ENCODE data around the gene GGCT. TPM values are rescaled to one million over a fixed set of nuclear protein-coding genes. Genes with fewer than 3 reads are reported as not detected.

Gene GGCT
- polyA plus RNA-seq, 3 donors = 7.6 to 18.1 (median 10.7) TPM

- Histone ChIP-seq H3K27ac (ENCODE audit: low read depth in 1 of 2, low read length in 2 of 2) (no peak overlapping the region), H2AFZ (ENCODE audit: insufficient read depth, low read depth, low read length, poor library complexity, severe bottlenecking) (no peak overlapping the region), H3K4me1 (ENCODE audit: control insufficient read depth in 1 of 2, insufficient read depth in 2 of 2, low read length in 2 of 2) (peaks cover 16 to 21% of the 10 kb centered on the region in 2 donors), H3K36me3 (replicated peaks in 1 of 2; ENCODE audit: control insufficient read depth in 1 of 2, insufficient read depth in 2 of 2, low read length in 2 of 2) (peaks cover 34 to 52% of the 10 kb centered on the region in 2 donors), H3K9ac (ENCODE audit: insufficient read depth, low read length, poor library complexity, severe bottlenecking) (no peak overlapping the region), H3K9me3 (replicated peaks in 1 of 2; ENCODE audit: control insufficient read depth in 1 of 2, insufficient read depth in 1 of 2, low read length in 2 of 2) (no peaks in the 10 kb centered on the region), H3K4me2 (replicated peaks; ENCODE audit: extremely low read depth, low read length, poor library complexity, severe bottlenecking) (no peak overlapping the region), H3K79me2 (ENCODE audit: insufficient read depth, low read length) (no peaks in the 10 kb centered on the region), H3K4me3 (replicated peaks in 1 of 3; ENCODE audit: low read depth in 2 of 3, low read length in 3 of 3) (no peak overlapping the region), H3K27me3 (ENCODE audit: control insufficient read depth in 2 of 2, insufficient read depth in 2 of 2, low read length in 2 of 2) (no peaks in the 10 kb centered on the region), H4K20me1 (ENCODE audit: insufficient read depth, low read length) (peaks cover 3% of the 10 kb centered on the region)
- H3K36me3 Mint-ChIP-seq = peaks cover 28 to 35% of the 10 kb centered on the region in 2 donors
- H3K4me1 Mint-ChIP-seq = peaks cover 22% of the 10 kb centered on the region
- no peak for DNase-seq
- peak overlapping the region in 3 of 7 donors; percentile 30 to 64 (median 63) for H3K27ac Mint-ChIP-seq
- no peaks in the 10 kb centered on the region for H3K9me3 Mint-ChIP-seq
- peaks cover 0 to 3% (median 1%) of the 10 kb centered on the region in 3 donors for H3K27me3 Mint-ChIP-seq (ENCODE audit: low read depth in 3 of 3)
- intact Hi-C loops (cut with micrococcal nuclease) = no loop called here
- TF ChIP-seq CTCF (IDR thresholded peaks at IDR 0.05) = no peak
- no peak overlapping the region for H3K4me3 Mint-ChIP-seq
Observed at GRCh38 chr7:30553141-30553540, 48.5 kb upstream of the GGCT start.

GRCh38 chr7:30552330-30552729 is 47.7 kb upstream of the GGCT start:
- H3K9me3 Mint-ChIP-seq = no peaks in the 10 kb centered on the region
- H3K27me3 Mint-ChIP-seq (ENCODE audit: low read depth in 3 of 3) = peaks cover 0 to 3% (median 1%) of the 10 kb centered on the region in 3 donors
- no peaks in the 10 kb centered on the region for H3K9me3 ChIP-seq (replicated peaks in 1 of 2; ENCODE audit: control insufficient read depth in 1 of 2, insufficient read depth in 1 of 2, low read length in 2 of 2)
- peaks cover 22% of the 10 kb centered on the region for H3K4me1 Mint-ChIP-seq
- H3K79me2 ChIP-seq (ENCODE audit: insufficient read depth, low read length) = no peaks in the 10 kb centered on the region
- H3K27ac Mint-ChIP-seq = peak overlapping the region in 2 of 7 donors; percentile 17 to 22
- intact Hi-C loops (cut with micrococcal nuclease) = no loop called here
- H2AFZ ChIP-seq (ENCODE audit: insufficient read depth, low read depth, low read length, poor library complexity, severe bottlenecking) = no peak overlapping the region
- no CpG with 5 or more reads among the region's 1 CpG for WGBS (ENCODE audit: insufficient coverage)
- H3K4me3 Mint-ChIP-seq = no peak overlapping the region
- H3K36me3 Mint-ChIP-seq = peaks cover 30 to 36% of the 10 kb centered on the region in 2 donors
- peaks cover 3% of the 10 kb centered on the region for H4K20me1 ChIP-seq (ENCODE audit: insufficient read depth, low read length)
- H3K27ac ChIP-seq (ENCODE audit: low read depth in 1 of 2, low read length in 2 of 2) = no peak overlapping the region
- peaks cover 37 to 54% of the 10 kb centered on the region in 2 donors for H3K36me3 ChIP-seq (replicated peaks in 1 of 2; ENCODE audit: control insufficient read depth in 1 of 2, insufficient read depth in 2 of 2, low read length in 2 of 2)
- no peak for DNase-seq
- no peak overlapping the region for H3K9ac ChIP-seq (ENCODE audit: insufficient read depth, low read length, poor library complexity, severe bottlenecking)
- no peak overlapping the region for H3K4me2 ChIP-seq (replicated peaks; ENCODE audit: extremely low read depth, low read length, poor library complexity, severe bottlenecking)
- H3K4me3 ChIP-seq (replicated peaks in 1 of 3; ENCODE audit: low read depth in 2 of 3, low read length in 3 of 3) = no peak overlapping the region
- peaks cover 16 to 21% of the 10 kb centered on the region in 2 donors for H3K4me1 ChIP-seq (ENCODE audit: control insufficient read depth in 1 of 2, insufficient read depth in 2 of 2, low read length in 2 of 2)
- no peak for TF ChIP-seq CTCF (IDR thresholded peaks at IDR 0.05)
- no peaks in the 10 kb centered on the region for H3K27me3 ChIP-seq (ENCODE audit: control insufficient read depth in 2 of 2, insufficient read depth in 2 of 2, low read length in 2 of 2)

All from CD14-positive monocyte (primary cell).